Gastroesophageal sphincter (tissue), 3 donors: ENCODE data around the gene MPDU1.

Source experiments
- CTCF ChIP-seq, 4 experiments: fragments of 200-600 bp in 2 of 4; fragments of 450-650 bp in 2 of 4; sonication (generic) in 1 of 4; IDR thresholded peaks; one replicate each; pipeline ENCODE4 v1.5.1; 2017 to 2019; ENCODE audit warnings: antibody characterized with exemption in 4 of 4, mild to moderate bottlenecking in 2 of 4, moderate library complexity in 2 of 4
- POLR2A ChIP-seq, 2 donors: fragments of 450-650 bp; IDR thresholded peaks; one replicate each; pipeline ENCODE4 v1.6.1; 2017; ENCODE audit warnings: antibody characterized with exemption in 2 of 2, mild to moderate bottlenecking in 2 of 2, moderate library complexity in 1 of 2

GRCh38 chr17:7573324-7574080 lies 10.2 kb upstream of the MPDU1 start:
- TF ChIP-seq CTCF (IDR thresholded peaks at IDR 0.05) = no peak
- peak in 1 of 2 donors; percentile 6 for TF ChIP-seq POLR2A (IDR thresholded peaks at IDR 0.05)
